NCI-H69 (cell line): ENCODE data around the gene AFAP1L2.

ENCODE experiments used
- DNase-seq: peaks from one replicate; lab custom pipeline; 2025; lab: John Stamatoyannopoulos, UW

AFAP1L2 gene

DNA sequence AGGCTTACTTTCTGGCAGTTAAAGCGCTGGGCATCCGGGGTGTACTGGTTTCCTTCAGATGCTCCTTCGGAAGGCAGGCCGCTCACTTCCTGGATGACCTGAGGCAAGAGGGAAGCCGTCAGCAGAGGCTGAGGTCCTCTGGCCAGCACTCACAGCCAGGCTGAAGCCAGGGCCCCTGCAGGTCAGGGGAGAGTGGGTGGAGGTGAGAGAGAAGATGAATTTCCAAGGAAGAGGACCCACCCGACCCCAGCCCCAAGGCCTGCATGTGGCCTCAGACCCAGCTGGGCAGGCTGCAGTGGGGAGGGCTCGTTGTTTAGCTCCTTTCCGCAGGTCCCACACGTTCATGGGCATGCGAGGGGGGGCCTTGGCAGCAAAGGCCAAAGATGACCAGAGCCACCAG is 94.0 kb downstream of the AFAP1L2 start:
- DNase-seq, result no peak

DNA sequence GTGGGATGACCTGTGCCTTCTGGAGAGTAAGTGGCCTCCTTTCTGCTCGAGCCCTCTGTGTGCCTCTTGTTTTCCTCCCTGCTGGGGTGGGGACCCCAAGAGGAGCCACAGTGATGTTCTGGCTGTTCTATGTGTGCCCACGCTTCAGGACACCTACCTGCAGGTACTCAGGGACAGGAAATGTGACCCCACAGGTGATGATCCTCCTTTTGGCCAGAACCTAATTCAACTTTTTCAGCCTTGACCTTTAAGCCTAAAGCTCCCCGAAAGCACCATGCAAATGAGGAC is 95.0 kb downstream of the AFAP1L2 start:
- no peak for DNase-seq

DNA sequence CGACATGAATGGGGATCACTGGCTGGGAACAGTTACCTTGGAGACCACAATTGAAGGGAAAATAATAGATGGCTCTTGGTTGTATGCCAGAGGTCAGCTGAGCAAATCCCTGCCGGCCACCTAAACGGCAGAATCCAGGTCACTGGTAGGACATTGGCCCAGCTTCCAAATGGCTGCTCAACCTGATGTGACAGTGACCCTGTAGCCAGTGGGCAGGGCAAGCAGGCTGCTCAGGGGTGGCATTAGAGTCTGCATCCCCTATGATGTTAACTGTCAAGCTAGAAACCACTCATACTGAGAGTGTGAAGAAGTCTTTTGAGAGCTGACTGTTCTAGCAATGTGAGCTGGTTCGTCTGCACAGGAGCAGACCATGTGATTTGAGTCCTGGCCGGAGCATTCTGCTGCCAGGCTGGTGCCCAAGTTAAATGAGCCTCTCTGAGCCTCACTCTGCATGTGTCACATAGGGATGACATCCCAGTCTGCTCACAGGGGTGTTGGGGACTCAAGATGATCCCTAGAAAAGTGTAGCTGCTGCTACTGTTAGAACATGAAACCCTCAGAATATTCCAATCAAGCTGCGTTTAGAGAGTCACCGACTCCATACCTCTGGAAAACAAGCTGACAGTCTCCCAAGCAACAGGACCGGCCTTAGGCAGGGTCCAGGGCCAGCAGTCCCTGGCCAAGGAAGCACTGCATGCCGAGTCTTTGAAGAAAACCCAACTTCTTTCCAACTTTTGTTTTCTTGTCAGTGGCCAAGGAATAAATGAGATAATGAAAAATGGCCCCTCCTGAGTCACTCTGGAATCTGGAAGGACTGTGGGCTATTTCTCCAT is 95.6 kb downstream of the AFAP1L2 start:
- peak; percentile 5 for DNase-seq

DNA sequence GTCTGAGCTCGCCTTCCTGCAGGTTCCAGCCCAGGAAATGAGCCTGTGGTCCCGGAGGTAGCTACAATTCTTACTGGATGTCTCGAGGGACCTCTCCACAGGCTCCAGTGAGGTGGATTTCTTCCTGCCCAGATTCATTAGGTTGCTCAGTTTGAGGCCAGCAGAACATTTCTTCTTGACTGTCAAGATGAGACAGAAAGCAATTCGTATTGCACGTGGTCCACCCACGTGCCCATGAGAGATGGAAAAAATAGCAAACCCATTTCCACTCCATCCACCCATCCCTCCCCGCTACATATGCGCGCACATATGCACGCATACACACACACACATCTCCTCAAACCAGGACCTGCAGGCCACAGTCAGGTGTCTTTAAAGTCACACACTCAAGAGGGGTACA is 96.6 kb downstream of the AFAP1L2 start:
- DNase-seq, result no peak

DNA sequence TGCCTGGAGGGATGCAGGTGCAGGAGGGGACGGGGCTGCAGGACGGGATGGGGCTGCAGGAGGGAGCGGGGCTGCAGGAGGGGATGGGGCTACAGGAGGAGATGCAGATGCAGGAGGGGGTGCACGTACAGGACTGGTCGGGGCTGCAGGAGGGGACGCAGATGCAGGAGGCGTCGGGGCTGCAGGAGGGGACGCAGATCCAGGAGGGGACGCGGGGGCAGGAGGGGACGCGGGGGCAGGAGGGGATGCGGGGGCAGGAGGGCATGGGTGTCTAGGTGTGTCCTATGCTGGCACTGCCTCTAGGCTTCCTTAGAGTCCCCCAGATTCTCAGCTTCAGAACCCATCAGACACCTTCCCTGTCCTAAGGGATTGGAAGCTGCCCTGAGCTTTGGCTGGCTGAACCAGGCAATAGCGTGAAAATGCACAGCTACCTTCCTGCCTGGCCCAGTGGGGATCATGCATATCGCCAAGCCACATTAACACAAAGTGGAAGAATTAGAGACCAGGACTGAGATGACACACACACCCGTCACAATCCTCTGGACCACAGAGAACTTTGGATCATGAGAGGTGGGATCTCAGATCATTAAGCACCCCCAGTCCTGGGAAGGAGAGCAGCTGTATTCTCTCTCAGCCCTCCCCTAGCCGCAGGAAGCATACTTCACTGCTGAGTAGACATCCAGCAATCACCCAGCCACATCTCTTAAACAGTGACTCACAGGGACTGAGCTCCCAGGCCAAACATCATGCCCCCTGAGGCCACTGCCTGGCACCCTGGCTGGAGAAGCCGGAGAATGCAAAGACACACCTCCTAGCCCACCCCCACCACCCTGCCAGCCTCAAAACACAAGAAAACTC is 98.0 kb downstream of the AFAP1L2 start:
- DNase-seq, result no peak

DNA sequence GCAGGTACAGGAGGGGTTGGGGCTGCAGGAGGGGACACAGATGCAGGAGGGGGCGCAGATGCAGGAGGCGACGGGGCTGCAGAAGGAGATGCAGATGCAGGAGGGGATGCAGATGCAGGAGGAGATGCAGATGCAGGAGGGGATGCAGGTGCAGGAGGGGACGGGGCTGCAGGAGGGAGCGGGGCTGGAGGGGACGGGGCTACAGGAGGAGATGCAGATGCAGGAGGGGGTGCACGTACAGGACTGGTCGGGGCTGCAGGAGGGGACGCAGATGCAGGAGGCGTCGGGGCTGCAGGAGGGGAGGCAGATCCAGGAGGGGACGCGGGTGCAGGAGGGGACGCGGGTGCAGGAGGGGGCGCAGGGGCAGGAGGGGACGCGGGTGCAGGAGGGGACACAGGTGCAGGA is 98.8 kb downstream of the AFAP1L2 start:
- DNase-seq, result no peak

DNA sequence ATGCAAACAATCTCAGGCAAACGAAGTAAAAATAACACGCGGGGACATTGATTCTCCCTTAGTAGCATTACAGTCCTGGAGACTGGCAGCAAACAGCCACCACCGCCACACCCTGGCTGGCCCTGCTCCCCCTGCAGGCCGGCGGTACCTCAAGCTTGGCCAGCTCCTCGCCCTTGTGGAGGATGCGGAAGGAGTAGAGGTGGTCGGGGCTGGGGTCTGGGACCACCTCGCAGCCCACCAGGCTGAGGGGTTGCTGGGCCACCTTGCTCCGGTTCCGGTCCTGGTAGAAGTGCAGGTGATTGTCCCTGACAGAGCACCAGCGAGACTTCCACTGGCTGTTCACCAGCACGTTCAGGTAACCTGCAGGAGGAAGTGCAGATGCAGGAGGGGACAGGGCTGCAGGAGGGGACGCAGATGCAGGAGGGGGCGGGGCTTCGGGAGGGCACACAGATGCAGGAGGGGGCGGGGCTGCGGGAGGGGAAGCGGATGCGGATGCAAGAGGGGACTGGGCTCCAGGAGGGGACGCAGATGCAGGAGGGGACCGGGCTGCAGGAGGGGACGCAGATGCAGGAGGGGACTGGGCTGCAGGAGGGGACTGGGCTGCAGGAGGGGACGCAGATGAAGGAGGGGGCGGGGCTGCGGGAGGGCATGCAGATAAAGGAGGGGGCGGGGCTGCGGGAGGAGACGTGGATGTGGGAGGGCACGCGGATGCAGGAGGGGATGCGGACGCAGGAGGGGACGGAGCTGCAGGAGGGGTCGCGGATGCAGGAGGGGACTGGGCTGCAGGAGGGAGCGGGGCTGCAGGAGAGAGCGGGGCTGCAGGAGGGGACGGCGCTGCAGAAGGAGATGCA is 99.5 kb downstream of the AFAP1L2 start:
- peak; percentile 82 for DNase-seq

DNA sequence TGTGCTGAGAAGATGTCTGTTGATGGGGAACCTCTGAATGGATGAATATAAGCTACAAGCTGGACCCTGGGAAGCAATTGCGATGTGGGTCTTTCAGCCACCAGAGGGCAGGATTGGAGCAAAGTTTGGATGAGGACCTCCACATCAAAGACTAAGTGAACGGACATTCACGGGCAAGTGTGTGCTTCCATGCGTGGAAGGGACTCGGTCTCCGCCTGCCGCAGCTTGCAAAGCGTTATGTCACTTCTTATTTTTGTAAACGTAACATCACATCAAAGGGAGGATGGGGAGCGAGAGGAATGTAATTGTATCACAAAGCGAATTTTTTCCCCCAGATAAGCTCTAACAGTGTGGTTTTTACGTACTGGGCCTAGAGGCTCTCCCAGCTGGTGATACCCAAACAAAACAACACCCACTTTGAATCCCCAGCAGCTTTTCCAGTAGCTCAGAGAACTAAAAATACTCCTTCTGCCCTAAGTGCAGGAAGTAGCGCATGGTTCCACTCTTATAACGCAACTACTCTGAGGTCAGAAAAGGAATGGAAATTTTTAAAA is 100.2 kb downstream of the AFAP1L2 start:
- DNase-seq, result peak; percentile 81

DNA sequence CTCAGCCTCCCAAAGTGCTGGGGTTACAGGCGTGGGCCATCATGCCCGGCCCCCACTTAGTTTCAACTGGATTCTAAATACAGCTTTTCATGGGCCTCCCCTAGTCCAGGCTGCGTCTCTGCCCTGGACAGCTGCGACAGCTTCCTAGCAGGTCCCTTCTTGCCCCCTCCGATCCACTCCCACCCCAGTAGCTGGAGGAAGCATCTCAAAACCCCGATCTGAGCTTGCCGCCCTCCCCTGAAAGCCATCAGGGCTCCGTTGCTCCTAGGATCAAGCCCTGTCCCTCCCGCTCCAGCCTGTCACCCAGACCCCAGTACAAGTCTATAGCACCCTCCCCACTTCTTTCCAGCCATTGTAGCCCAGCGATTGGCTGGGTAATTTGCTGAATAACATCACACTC is 100.7 kb downstream of the AFAP1L2 start:
- DNase-seq, result no peak

DNA sequence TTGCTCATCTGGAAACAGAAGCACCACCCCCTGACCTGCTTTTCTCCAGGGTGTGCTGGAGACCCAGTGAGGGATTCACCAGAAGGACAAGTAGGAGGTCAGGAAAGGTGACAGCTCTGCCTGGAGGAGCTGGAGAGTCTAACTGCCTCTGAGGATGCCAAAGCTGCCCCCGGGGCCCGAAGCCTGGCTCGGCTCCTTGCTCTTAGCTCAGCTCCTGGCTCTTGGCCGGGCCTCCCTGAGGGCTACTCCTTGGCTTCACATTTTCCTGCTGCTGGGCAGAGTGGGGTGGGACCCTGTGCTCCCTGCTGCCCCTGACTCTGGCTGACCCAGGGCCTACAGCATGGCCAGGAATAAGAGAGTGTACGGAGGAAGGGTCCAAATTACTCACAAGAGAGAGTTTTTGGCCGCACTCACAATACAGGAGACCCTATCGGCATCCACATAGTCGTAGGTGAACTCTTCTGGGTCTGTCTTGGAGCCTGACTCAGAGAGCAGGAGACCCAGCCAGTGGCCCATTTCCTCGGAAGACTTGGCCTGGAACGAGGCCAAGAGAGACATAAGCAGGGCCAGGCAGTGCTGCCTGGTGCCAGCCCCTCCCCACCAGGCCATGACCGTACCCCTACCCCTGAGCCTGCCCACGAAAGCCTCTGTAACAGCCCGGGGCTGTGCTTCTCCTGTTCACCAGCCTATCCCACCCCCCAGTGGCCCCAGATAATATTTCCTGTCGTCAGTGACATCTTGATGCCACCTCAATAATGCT is 102.2 kb downstream of the AFAP1L2 start:
- DNase-seq, result peak; percentile 1

DNA sequence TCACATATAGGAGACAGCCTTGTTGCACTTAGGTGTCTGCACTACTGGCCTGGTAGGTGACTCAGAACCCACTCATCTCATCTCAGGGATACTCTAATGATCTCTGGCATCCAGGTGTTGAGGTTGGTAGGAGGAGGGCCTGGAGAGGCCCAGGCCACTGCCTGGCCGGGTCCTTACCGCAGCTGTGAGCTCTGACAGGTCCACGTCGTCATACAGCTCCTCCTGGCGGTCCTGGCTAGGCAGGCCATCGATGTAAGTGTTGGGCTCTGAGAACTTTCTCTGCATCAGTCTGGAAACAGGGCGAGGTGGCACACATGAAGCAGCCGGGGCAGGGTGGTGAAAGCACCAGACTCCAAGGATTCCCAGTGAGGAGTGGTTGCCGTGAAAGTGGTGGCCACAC is 103.1 kb downstream of the AFAP1L2 start:
- DNase-seq, result no peak

DNA sequence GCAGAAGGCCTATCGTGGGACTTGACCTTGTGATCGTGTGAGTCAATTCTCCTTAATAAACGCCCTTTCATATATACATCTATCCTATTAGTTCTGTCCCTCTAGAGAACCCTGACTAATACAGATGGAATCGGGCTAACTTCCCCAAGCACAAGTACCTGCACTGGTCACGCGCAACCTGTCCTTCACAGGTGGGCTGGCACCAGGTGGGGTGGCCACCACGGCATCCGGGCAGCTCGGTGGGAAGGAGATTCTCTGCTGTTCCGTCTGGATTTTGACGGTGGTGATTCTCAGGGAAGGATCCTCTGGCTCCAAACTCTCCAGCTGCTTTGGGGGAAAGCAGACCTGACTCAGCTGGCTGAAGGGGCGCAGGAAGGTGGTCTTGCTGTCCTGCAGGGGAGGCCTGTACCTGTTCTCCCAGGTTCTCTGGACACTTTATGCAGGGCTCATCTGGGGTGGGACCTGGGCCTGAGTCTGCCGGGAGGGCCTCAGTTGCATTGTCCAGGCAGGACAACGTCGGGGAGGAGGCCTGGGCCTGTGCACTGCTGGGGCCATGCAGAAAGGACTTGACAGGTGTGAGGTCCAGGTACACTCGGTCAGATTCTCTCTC is 104.2 kb downstream of the AFAP1L2 start:
- DNase-seq, result no peak

DNA sequence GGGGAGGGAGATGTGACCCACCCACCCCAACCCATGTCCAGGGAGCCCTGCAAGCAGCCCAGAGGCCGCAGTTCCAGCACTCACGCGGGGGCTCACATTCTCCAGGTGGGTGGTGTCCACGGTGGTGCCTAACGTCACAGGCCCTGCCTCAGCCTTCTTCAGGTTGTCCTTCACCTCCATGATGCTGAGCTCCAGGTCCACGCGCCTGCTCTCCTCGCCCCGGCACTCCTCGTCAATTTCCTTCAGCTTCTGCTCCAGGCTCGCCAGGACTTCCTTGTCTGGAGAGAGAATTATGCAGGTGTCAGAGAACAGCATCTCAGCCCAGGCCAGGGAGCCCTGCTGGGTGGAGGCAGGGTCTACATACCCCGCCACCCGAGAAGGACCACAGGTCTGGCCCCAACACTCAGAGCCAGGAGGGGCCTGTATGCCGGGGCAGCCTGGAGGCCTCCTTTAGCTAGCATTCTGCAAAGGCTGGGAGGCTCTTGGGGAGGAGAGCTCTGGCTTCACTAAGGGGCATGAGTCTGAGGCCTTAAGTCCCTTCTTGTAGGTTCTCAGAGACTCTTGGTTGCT is 107.1 kb downstream of the AFAP1L2 start:
- no peak for DNase-seq

DNA sequence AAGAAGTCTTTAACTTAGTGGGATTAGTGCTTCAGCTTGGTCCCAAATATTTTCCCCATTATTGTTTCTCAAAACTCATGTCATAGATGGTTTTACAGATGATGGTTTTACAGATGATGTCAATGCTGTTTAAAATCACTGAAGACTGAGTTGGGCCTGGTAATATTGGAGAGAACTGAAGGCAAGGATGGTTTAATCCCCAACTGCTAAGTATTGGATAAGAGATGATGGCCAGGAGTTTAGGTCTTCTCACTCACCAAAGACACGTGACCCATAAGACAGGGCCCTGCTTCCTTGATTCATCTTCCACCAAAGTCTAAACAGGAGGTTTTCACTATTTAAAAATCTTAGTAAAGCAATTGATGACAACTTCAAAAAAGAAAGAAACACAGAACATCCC is 108.9 kb downstream of the AFAP1L2 start:
- DNase-seq, result no peak

DNA sequence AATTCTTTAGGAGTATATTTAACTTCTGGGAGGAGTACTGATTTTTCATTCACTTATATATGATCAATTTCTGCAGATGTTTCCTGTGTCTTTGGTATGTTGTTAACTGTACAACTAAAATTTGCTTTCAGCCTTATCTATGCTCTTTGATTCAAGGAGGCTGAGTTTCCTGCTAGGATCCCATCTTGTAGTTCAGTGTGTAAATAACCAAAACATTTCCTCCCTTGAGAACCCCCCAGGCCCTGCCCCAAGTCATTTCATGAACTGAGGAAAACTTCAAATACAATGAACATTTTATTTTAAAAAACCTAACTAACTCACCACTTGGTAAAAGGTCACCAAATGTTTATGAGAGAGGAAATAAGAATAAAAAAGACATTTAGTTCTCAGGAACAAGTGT is 109.8 kb downstream of the AFAP1L2 start:
- no peak for DNase-seq

DNA sequence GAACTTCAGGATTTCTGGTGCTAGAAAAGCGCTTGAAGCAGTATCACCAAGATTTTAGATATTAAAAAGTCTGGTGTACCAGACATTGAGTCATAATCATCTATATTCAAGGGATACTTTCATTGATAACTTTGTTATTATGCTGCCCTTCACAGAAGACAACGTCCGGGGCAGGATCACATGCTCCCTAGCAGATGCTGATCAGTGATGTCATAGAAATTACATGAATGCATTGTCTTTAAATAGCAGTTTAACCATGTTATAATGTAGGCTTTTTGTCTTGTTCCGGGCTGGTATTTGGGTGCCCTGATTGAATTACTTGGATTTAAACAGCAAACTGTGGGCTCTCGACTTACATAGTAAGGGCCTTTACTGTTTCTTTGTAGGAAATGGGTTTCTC is 111.2 kb downstream of the AFAP1L2 start:
- no peak for DNase-seq

DNA sequence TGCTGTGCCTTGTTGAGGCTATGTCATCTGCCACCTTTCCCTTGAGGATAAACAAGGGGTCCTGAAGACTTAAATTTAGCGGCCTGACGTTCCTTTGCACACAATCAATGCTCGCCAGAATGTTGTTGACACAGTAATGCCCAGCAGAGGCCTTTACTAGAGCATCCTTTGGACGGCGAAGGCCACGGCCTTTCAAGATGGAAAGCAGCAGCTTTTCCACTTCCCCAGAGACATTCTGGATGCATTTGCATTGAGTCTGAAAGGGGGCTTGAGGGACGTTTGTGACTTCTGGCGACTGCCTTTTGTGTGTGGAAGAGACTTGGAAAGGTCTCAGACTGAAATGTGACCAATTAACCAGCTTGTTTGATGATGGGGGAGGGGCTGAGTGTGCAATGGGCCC is 112.8 kb downstream of the AFAP1L2 start:
- DNase-seq, result no peak

DNA sequence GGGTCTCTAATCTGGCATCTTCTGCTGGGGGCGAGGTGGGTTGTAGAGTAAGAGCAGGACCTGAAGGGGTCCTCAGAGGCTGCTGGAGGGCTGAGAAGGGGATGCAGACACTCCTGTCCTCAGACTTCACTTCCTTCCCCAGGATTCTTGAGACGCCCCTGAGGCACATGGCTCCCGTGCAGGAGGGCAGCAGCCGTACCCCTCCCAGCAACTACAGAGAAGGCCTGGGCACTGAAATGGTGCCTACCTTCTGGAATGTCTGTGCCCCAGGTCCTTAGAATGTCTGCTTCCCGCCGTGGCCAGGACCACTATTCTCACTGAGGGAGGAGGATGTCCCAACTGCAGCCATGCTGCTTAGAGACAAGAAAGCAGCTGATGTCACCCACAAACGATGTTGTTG is 113.2 kb downstream of the AFAP1L2 start:
- DNase-seq, result no peak

DNA sequence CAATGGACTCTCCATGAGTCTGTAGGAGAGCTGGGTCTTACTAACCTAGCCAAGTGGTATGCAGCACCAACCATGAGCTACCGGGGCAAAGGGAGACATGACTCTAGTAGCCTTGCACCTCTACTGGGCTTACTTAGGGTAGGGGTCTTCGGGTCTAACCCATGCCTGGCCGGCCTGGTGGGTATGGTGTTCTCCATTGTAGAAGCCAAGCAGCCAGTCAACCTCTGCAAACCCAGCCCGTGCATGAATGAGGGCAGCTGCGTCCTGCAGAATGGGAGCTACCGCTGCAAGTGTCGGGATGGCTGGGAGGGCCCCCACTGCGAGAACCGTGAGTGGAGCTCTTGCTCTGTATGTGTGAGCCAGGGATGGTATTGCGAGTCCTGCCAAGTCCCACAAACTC is 114.3 kb downstream of the AFAP1L2 start:
- no peak for DNase-seq

DNA sequence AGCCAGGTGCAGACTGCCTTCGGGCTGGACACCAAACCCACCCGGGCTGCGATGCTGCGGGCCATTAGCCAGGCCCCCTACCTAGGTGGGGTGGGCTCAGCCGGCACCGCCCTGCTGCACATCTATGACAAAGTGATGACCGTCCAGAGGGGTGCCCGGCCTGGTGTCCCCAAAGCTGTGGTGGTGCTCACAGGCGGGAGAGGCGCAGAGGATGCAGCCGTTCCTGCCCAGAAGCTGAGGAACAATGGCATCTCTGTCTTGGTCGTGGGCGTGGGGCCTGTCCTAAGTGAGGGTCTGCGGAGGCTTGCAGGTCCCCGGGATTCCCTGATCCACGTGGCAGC is 115.2 kb downstream of the AFAP1L2 start:
- no peak for DNase-seq
